Keratinocyte (primary cell): ENCODE data around the gene GCC2. TPM values are rescaled to one million over a fixed set of nuclear protein-coding genes. Genes with fewer than 3 reads are reported as not detected.

Experiments used
- DNase-seq: peaks from one replicate; pipeline ENCODE4 v3.0.0-alpha.2; 2011; ENCODE audit warnings: low read depth, missing footprints, low spot score
- FAIRE-seq: peaks from 2 replicates; lab custom pipeline; 2011; peaks lifted over from hg19 to GRCh38; lab: Jason Lieb, UNC
- H2AFZ ChIP-seq: 2 replicates; pipeline ENCODE4 v1.6.0; 2012; ENCODE audit warnings: low read length, control low read depth, inconsistent platforms; ENCODE audit not compliant: control insufficient read depth
- H3K27ac ChIP-seq: 2 replicates; pipeline ENCODE4 v1.5.1; 2011; ENCODE audit warnings: low read length; ENCODE audit not compliant: control insufficient read depth, insufficient read depth
- H3K27me3 ChIP-seq: 3 replicates; pipeline ENCODE4 v1.6.0; 2011; ENCODE audit warnings: low read length; ENCODE audit not compliant: control insufficient read depth, insufficient read depth; ENCODE audit errors: extremely low read depth
- H3K36me3 ChIP-seq, 2 experiments: 2 replicates in 1 of 2; 3 replicates in 1 of 2; pipeline ENCODE4 v1.5.1; 2011; ENCODE audit warnings: low read length in 2 of 2, mild to moderate bottlenecking in 1 of 2; ENCODE audit not compliant: control insufficient read depth in 2 of 2, insufficient read depth in 2 of 2; ENCODE audit errors: extremely low read depth in 1 of 2
- H3K4me1 ChIP-seq: 3 replicates; pipeline ENCODE4 v1.5.1; 2011; ENCODE audit warnings: low read length; ENCODE audit not compliant: control insufficient read depth, insufficient read depth; ENCODE audit errors: extremely low read depth
- H3K4me2 ChIP-seq: 3 replicates; pipeline ENCODE4 v1.6.0; 2011; ENCODE audit warnings: low read depth, low read length; ENCODE audit not compliant: control insufficient read depth, insufficient read depth; ENCODE audit errors: extremely low read depth
- H3K4me3 ChIP-seq, 3 experiments: fragments of 200-600 bp in 1 of 3; sonication (generic) in 1 of 3; 2 replicates in 2 of 3; 3 replicates in 1 of 3; pipeline ENCODE4 v1.5.1; 2011 to 2016; ENCODE audit warnings: low read length in 3 of 3, mild to moderate bottlenecking in 3 of 3, control low read depth in 2 of 3, inconsistent platforms in 1 of 3, low read depth in 1 of 3, mixed read lengths in 1 of 3, mixed run types in 1 of 3, moderate library complexity in 1 of 3; ENCODE audit not compliant: control insufficient read depth in 2 of 3, insufficient read depth in 2 of 3; ENCODE audit errors: extremely low read depth in 1 of 3
- H3K79me2 ChIP-seq: 2 replicates; pipeline ENCODE4 v1.6.0; 2012; ENCODE audit warnings: low read length; ENCODE audit not compliant: control insufficient read depth, insufficient read depth
- H3K9ac ChIP-seq: 3 replicates; pipeline ENCODE4 v1.6.0; 2011; ENCODE audit warnings: low read length; ENCODE audit not compliant: control insufficient read depth, insufficient read depth; ENCODE audit errors: extremely low read depth
- H3K9me1 ChIP-seq: 3 replicates; pipeline ENCODE4 v1.6.0; 2011; ENCODE audit warnings: low read length; ENCODE audit not compliant: control insufficient read depth, insufficient read depth; ENCODE audit errors: extremely low read depth
- H3K9me3 ChIP-seq: 2 replicates; pipeline ENCODE4 v1.5.1; 2012; ENCODE audit warnings: low read depth, low read length; ENCODE audit not compliant: control insufficient read depth
- H4K20me1 ChIP-seq: 3 replicates; pipeline ENCODE4 v1.6.0; 2011; ENCODE audit warnings: low read length; ENCODE audit not compliant: control insufficient read depth, insufficient read depth; ENCODE audit errors: extremely low read depth
- CTCF ChIP-seq, 3 experiments: IDR thresholded peaks in 1 of 3; conservative IDR thresholded peaks in 1 of 3; optimal IDR thresholded peaks in 1 of 3; 2 replicates in 2 of 3; 3 replicates in 1 of 3; pipeline versions ENCODE3 to v1.5.1; 2011; ENCODE audit warnings: low read length in 3 of 3, mild to moderate bottlenecking in 3 of 3, moderate library complexity in 2 of 3, control low read depth in 1 of 3, inconsistent platforms in 1 of 3; ENCODE audit not compliant: insufficient read depth in 2 of 3; ENCODE audit errors: extremely low read depth in 1 of 3
- EZH2 ChIP-seq: IDR thresholded peaks from one replicate; pipeline ENCODE4 v1.6.1; 2012; ENCODE audit warnings: inconsistent platforms, mild to moderate bottlenecking, low read length, moderate library complexity
- dilution Hi-C: fragments of 300-500 bp; cut with MboI; formaldehyde crosslinking; loops from one replicate; pipeline ENCODE4 v1.7.0; 2020; ENCODE audit warnings: low sequenced_read_pairs; ENCODE audit not compliant: extremely low pct_ligation_motif_present
- polyA minus RNA-seq, 3 experiments: library from RNA; depleted of rRNA, polyadenylated mRNA; stranded (reverse); fragments of >200 nt; gene quantifications; 1 replicate in 1 of 3; 2 replicates in 1 of 3; 3 replicates in 1 of 3; pipeline ENCODE4 v1.2.3, GENCODE V29; 2011
- polyA plus RNA-seq, 5 experiments: library from polyadenylated mRNA; depleted of rRNA in 3 of 5; stranded (reverse) in 3 of 5; stranded (forward) in 1 of 5; unstranded in 1 of 5; fragments of >200 nt; gene quantifications; 1 replicate in 1 of 5; 2 replicates in 3 of 5; 3 replicates in 1 of 5; pipeline versions ENCODE4 v1.2.1 to v1.2.3, GENCODE V29; 2011 to 2012; ENCODE audit warnings: missing spikeins in 2 of 5, low read depth in 1 of 5, low replicate concordance in 1 of 5

GCC2 gene
- polyA plus RNA-seq: 4.0 to 8.4 TPM (median 5.5 TPM) in 3 replicates
- polyA plus RNA-seq (2011; ENCODE audit: low read depth): 101 TPM
- 3.5 and 5.4 TPM in 2 replicates for polyA plus RNA-seq (2011; cell fraction: cytosol; rRNA removed)
- polyA plus RNA-seq (2011; cell fraction: nucleus; rRNA removed): 11.1 and 16.2 TPM in 2 replicates
- 6.4 and 9.1 TPM in 2 replicates for polyA plus RNA-seq (2012; ENCODE audit: low replicate concordance)
- 0.46 to 13.3 TPM (median 3.4 TPM) in 3 replicates for polyA minus RNA-seq
- 4.0 TPM for polyA minus RNA-seq (2011; cell fraction: cytosol; rRNA and poly(A)+ RNA removed)
- polyA minus RNA-seq (2011; cell fraction: nucleus; rRNA and poly(A)+ RNA removed): 10.0 and 21.7 TPM in 2 replicates

DNA sequence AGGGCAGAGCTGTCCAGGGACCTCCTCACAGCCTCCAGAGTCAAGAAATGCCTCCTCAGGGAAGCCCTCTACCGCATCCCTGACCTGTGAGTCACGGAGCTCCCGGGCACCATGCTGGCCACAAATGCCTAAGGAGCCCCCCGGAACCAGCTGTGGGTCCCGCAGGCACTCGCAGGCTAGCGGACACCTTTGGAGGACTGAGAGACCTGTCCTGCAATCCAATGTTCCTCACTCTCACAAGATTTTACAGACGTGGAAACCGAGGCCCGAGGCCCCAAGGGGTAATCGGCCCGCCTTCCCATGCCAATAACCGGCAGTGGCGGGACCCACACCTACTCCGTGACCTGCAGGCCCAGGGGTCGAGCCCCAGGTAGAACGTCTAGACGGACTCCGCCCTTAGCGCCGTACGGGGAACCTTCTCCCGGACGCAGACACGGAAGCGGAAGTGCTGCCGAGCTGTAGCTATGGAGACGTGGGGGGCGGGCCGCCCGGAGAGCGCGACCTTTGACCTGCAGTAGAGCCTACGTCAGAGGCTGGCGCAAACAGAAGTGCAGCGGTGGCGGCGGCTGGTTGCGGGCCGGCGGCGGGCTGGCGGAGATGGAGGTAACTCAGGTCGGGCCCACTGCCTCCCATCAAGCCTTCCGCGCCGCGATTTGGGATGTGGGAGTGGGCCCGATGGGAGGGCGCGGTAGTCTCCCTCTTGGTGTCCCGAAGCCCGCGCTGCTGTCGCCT, at the start of gene GCC2:
Gene GCC2 (plus strand): TSS at position 529 of the 732 bp plus-strand sequence. CDS start 69 bp downstream, at position 598.
- H3K36me3 ChIP-seq: peaks cover 4 to 12% of the 10 kb centered on the region in 2 experiments

DNA sequence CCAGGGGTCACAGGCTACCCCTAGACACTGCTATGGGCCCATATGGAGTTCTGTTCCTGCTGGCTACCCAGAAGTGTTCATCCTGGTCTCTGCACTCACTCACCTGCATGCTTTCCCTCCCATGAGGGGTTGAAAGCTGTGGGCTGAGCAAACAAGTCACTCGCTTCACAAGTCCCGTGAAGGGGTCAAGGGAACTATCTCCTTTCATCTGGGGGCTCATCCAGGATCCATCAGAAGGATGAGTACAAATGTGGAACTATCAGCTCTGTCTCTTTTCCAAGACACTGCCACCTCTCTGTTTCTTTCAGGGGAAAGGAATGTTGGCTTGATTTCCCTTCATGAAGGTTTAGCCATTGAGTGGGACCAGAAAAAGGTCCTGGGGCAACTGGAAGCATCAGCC, 49.5 kb upstream of the GCC2 start:
- Histone ChIP-seq H3K27ac (no peak overlapping the region), H3K36me3 (no peaks in the 10 kb centered on the region), H3K4me1 (no peaks in the 10 kb centered on the region), H3K27me3 (no peaks in the 10 kb centered on the region), H3K79me2 (no peaks in the 10 kb centered on the region), H3K9me3 (peaks cover 6% of the 10 kb centered on the region), H3K9me1 (no peaks in the 10 kb centered on the region), H3K4me3 (no peak overlapping the region), H3K4me2 (no peak overlapping the region), H4K20me1 (no peaks in the 10 kb centered on the region), H2AFZ (no peak overlapping the region), H3K9ac (no peak overlapping the region)
- FAIRE-seq: no peak
- DNase-seq: no peak
- dilution Hi-C loops: no loop called here
- TF ChIP-seq CTCF (optimal IDR thresholded peaks at IDR 0.05 in 1 of 3, IDR thresholded peaks at IDR 0.05 in 1 of 3, conservative IDR thresholded peaks at IDR 0.05 in 1 of 3; ENCODE audit: extremely low read depth in 1 of 3, insufficient read depth in 2 of 3, low read length in 3 of 3) (no peak), EZH2 (no peak)

More for the DNA sequence above, at the start of gene GCC2:
- TF ChIP-seq EZH2: no peak
- TF ChIP-seq CTCF (optimal IDR thresholded peaks at IDR 0.05 in 1 of 3, IDR thresholded peaks at IDR 0.05 in 1 of 3, conservative IDR thresholded peaks at IDR 0.05 in 1 of 3; ENCODE audit: extremely low read depth in 1 of 3, insufficient read depth in 2 of 3, low read length in 3 of 3): no peak
- H3K4me3 ChIP-seq: peak within 1 kb of the TSS; percentile 68 to 89 (median 72)
- H3K4me2 ChIP-seq: peak within 1 kb of the TSS; percentile 90
- no peaks in the 10 kb centered on the region for H3K27me3 ChIP-seq
- DNase-seq (peak; percentile 55), FAIRE-seq (peak; percentile 26)
- dilution Hi-C loops: no loop called here
- no peaks in the 10 kb centered on the region for H4K20me1 ChIP-seq
- no peaks in the 10 kb centered on the region for H3K9me1 ChIP-seq
- H3K27ac ChIP-seq: peak within 1 kb of the TSS; percentile 77
- peaks cover 12% of the 10 kb centered on the region for H3K79me2 ChIP-seq
- H2AFZ ChIP-seq: peak within 1 kb of the TSS; percentile 97
- no peaks in the 10 kb centered on the region for H3K9me3 ChIP-seq
- peak within 1 kb of the TSS; percentile 95 for H3K9ac ChIP-seq
- peaks cover 16% of the 10 kb centered on the region for H3K4me1 ChIP-seq
